K562 (cell line): ENCODE results near the gene TRMT2A. TPM values are rescaled to one million over a fixed set of nuclear protein-coding genes. Genes with fewer than 3 reads are reported as not detected.
A peak's percentile ranks its signal among the peaks of the same experiment; 100 is the strongest.

ENCODE experiments used
- C11orf30 ChIP-seq: fragments of 450-650 bp; IDR thresholded peaks from 2 replicates; pipeline ENCODE4 v1.6.1; 2016; ENCODE audit warnings: low read depth, mild to moderate bottlenecking
- ELF1 ChIP-seq: fragments of 200-800 bp; sonication (Bioruptor generic); IDR thresholded peaks from 2 replicates; pipeline ENCODE4 v1.6.1; 2016; ENCODE audit warnings: missing genetic modification characterization, missing compliant biosample characterization
- FOXJ3 ChIP-seq: sonication (generic); formaldehyde crosslinking; IDR thresholded peaks from 2 replicates; pipeline ENCODE4 v1.4.0; 2020; ENCODE audit warnings: mild to moderate bottlenecking, missing genetic modification reagents
- HBP1 ChIP-seq: fragments of 450-650 bp; formaldehyde crosslinking; IDR thresholded peaks from 2 replicates; pipeline ENCODE4 v1.4.0; 2022; ENCODE audit warnings: missing genetic modification characterization
- KHSRP ChIP-seq: fragments of 450-650 bp; IDR thresholded peaks from 2 replicates; pipeline ENCODE4 v1.6.1; 2017
- SIX5 ChIP-seq, 2 experiments: IDR thresholded peaks; 2 replicates each; pipeline ENCODE4 v1.6.1; 2011; ENCODE audit warnings: low read length in 2 of 2, borderline replicate concordance in 1 of 2, low read depth in 1 of 2, mild to moderate bottlenecking in 1 of 2, moderate library complexity in 1 of 2; ENCODE audit not compliant: insufficient read depth in 1 of 2
- ZNF121 ChIP-seq: sonication (generic); formaldehyde crosslinking; conservative IDR thresholded peaks from 2 replicates; pipeline ENCODE4 v1.8.0; 2022; ENCODE audit warnings: missing genetic modification reagents
- ZNF133 ChIP-seq: fragments of 250-450 bp; sonication (Bioruptor Pico); IDR thresholded peaks from 2 replicates; pipeline ENCODE4 v1.4.0; 2020; ENCODE audit warnings: mild to moderate bottlenecking
- ZNF174 ChIP-seq: fragments of 250-450 bp; sonication (Bioruptor Pico); IDR thresholded peaks from 2 replicates; pipeline ENCODE4 v1.4.0; 2020; ENCODE audit warnings: mild to moderate bottlenecking
- ZNF311 ChIP-seq: fragments of 250-450 bp; sonication (Bioruptor Pico); IDR thresholded peaks from 2 replicates; pipeline ENCODE4 v1.4.0; 2020; ENCODE audit warnings: mild to moderate bottlenecking, moderate library complexity
- ZNF561 ChIP-seq: fragments of 450-650 bp; formaldehyde crosslinking; conservative IDR thresholded peaks from 2 replicates; pipeline ENCODE4 v1.4.0; 2020; ENCODE audit warnings: mild to moderate bottlenecking, moderate library complexity
- ZNF57 ChIP-seq: fragments of 450-650 bp; formaldehyde crosslinking; IDR thresholded peaks from 2 replicates; pipeline ENCODE4 v1.4.0; 2020; ENCODE audit warnings: mild to moderate bottlenecking, moderate library complexity
- ZNF586 ChIP-seq: fragments of 450-650 bp; formaldehyde crosslinking; conservative IDR thresholded peaks from 2 replicates; pipeline ENCODE4 v1.4.0; 2020; ENCODE audit warnings: mild to moderate bottlenecking, moderate library complexity
- ZNF75A ChIP-seq: fragments of 450-650 bp; formaldehyde crosslinking; IDR thresholded peaks from 2 replicates; pipeline ENCODE4 v1.4.0; 2020; ENCODE audit warnings: mild to moderate bottlenecking
- ZNF780A ChIP-seq: fragments of 250-450 bp; sonication (Bioruptor Pico); IDR thresholded peaks from 2 replicates; pipeline ENCODE4 v1.5.0; 2021; ENCODE audit warnings: mild to moderate bottlenecking
- polyA plus RNA-seq, 8 experiments: library from polyadenylated mRNA; depleted of rRNA in 4 of 8; stranded (reverse) in 5 of 8; unstranded in 3 of 8; fragments of >200 nt; fragmentation: Nextera tagmentation in 2 of 8; fragmentation: Illumina TruSeq in 1 of 8; extraction: Ambion mirVana in 2 of 8; extraction: Trizol in 1 of 8; gene quantifications; 2 replicates each; pipeline versions ENCODE4 v1.2.1 to v1.2.3, GENCODE V29; 2011 to 2014; ENCODE audit warnings: inconsistent platforms in 1 of 8, missing spikeins in 1 of 8
- total RNA-seq, 7 experiments: library from RNA; depleted of rRNA in 6 of 7; stranded (reverse); fragments of >200 nt in 6 of 7; fragmentation: Illumina TruSeq in 2 of 7; extraction: Trizol in 2 of 7; gene quantifications; 2 replicates each; pipeline versions ENCODE4 v1.2.1 to v1.2.3, GENCODE V29; 2011 to 2021; ENCODE audit warnings: low replicate concordance in 1 of 7
- TF ChIP-seq, protein P1 (sequence below): fragments of 250-450 bp; sonication (Bioruptor Pico); IDR thresholded peaks from 2 replicates; pipeline ENCODE4 v1.4.0; 2020; ENCODE audit warnings: mild to moderate bottlenecking, moderate library complexity
- TF ChIP-seq, protein P2 (sequence below): fragments of 450-650 bp; formaldehyde crosslinking; IDR thresholded peaks from 2 replicates; pipeline ENCODE4 v1.4.0; 2022; ENCODE audit warnings: missing genetic modification characterization
- TF ChIP-seq, protein P3 (sequence below): fragments of 250-450 bp; sonication (Bioruptor Pico); IDR thresholded peaks from 2 replicates; pipeline ENCODE4 v1.5.0; 2021; ENCODE audit warnings: mild to moderate bottlenecking, moderate library complexity
- TF ChIP-seq, protein P4 (sequence below): fragments of 250-450 bp; sonication (Bioruptor Pico); IDR thresholded peaks from 2 replicates; pipeline ENCODE4 v1.8.0; 2022; ENCODE audit warnings: moderate library complexity, mild to moderate bottlenecking, inconsistent platforms

The TRMT2A gene
- total and polyA plus RNA-seq, 9 of the 15 experiments (the other 6 are each of a cell fraction or from before 2014, with no cell fraction given), result 1.6 to 265 (median 140) TPM

- TF ChIP-seq, protein P1, sequence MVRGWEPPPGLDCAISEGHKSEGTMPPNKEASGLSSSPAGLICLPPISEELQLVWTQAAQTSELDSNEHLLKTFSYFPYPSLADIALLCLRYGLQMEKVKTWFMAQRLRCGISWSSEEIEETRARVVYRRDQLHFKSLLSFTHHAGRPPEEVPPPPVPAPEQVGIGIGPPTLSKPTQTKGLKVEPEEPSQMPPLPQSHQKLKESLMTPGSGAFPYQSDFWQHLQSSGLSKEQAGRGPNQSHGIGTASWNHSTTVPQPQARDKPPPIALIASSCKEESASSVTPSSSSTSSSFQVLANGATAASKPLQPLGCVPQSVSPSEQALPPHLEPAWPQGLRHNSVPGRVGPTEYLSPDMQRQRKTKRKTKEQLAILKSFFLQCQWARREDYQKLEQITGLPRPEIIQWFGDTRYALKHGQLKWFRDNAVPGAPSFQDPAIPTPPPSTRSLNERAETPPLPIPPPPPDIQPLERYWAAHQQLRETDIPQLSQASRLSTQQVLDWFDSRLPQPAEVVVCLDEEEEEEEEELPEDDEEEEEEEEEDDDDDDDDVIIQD (CRISPR knock-in tag), result no peak
- TF ChIP-seq C11orf30 (no peak), ZNF174 (CRISPR knock-in tag) (peak; percentile 58; the same call in 1 of the 2 replicates), SIX5 (IDR thresholded peaks at IDR 0.05; ENCODE audit: borderline replicate concordance in 1 of 2, insufficient read depth in 1 of 2, low read depth in 1 of 2, low read length in 2 of 2) (peak in 1 of 2 experiments; percentile 13; a peak in 1 of 4 replicates), ZNF133 (peak; percentile 68; the same call in 1 of the 2 replicates), ZNF75A (CRISPR knock-in tag) (no peak), FOXJ3 (CRISPR knock-in tag) (no peak), ZNF121 (no peak), ZNF561 (CRISPR knock-in tag) (peak; percentile 59; the same call in 1 of the 2 replicates), KHSRP (peak; percentile 10; the same call in 1 of the 2 replicates), ZNF586 (CRISPR knock-in tag) (peak; percentile 87), HBP1 (CRISPR knock-in tag) (peak; percentile 78), ZNF57 (CRISPR knock-in tag) (peak; percentile 80), ZNF780A (CRISPR knock-in tag) (no peak), ZNF311 (0 out of 2 replicates have a peak, but pooled peaks have one; percentile 13), ELF1 (tag) (no peak)
- TF ChIP-seq, protein P2, sequence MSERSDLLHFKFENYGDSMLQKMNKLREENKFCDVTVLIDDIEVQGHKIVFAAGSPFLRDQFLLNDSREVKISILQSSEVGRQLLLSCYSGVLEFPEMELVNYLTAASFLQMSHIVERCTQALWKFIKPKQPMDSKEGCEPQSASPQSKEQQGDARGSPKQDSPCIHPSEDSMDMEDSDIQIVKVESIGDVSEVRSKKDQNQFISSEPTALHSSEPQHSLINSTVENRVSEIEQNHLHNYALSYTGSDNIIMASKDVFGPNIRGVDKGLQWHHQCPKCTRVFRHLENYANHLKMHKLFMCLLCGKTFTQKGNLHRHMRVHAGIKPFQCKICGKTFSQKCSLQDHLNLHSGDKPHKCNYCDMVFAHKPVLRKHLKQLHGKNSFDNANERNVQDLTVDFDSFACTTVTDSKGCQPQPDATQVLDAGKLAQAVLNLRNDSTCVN, result 0 out of 2 replicates have a peak, but pooled peaks have one; percentile 40
- TF ChIP-seq, protein P3, sequence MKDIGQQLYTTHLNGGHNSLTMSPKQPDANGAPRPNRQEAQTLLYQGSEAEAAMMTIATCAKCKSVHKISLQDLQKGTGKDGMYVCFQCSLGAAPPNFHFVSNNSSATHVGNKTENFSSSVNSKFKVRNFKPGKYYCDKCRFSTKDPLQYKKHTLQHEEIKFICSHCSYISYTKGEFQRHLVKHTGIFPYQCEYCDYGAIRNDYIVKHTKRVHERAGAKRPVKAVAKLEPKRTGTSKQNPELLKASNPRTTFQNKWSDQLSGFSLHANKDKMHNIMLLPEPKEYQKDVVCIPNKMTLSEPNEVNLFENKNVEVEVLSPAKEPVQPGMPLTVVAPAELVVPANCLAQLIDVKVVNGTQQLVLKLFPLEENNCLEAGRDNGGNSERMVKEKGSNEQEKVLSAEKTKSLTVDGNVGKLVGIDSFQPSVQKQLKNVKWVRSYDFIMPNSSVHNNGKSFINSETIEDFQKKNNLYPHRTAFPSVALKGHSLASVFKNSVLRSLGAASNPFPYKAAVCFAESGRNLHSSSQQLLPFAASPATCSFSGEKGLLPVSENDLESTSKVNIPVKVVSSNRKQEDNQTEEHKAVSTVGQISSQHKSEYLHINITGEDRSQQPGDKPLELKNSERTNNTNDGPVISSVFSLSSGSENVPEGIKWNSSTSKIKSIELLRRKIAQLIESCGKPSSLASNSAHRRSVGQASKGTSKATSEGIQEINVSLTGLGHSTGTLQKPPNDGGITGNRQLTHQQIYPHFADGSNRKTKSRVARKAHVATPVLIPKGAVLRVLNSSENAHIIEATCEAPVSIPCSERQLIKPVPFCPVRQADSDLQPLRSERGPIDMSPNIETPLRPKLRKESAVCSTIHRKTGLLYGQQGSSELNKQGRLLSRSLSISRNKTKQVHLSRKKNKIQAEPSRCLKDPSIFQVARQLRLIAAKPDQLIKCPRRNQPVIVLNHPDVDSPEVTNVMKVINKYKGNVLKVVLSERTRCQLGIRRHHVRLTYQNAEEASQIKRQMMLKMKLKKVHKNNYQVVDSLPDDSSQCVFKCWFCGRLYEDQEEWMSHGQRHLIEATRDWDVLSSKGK (CRISPR knock-in tag), result no peak
- TF ChIP-seq, protein P4, sequence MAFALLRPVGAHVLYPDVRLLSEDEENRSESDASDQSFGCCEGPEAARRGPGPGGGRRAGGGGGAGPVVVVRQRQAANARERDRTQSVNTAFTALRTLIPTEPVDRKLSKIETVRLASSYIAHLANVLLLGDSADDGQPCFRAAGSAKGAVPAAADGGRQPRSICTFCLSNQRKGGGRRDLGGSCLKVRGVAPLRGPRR (CRISPR knock-in tag), result 0 out of 2 replicates have a peak, but pooled peaks have one; percentile 34
Measured at GRCh38 chr22:20111689-20112622, 5.1 kb downstream of the TRMT2A start (continued).
